Activated CD4-positive, alpha-beta T cell treated with anti-CD3 and anti-CD28 coated beads, Interleukin-2, amount 50 U/mL, for 1 hour (primary cell): Measurements from ENCODE around the gene USP53.
"Not testable (repeated sequence)": the region's sequence is repeated elsewhere in the genome, so short reads cannot be mapped to it uniquely, and the experiment has no call there.

Experiments used
- DNase-seq: peaks from one replicate; pipeline ENCODE4 v3.0.0-alpha.2; 2020

The USP53 gene

DNA sequence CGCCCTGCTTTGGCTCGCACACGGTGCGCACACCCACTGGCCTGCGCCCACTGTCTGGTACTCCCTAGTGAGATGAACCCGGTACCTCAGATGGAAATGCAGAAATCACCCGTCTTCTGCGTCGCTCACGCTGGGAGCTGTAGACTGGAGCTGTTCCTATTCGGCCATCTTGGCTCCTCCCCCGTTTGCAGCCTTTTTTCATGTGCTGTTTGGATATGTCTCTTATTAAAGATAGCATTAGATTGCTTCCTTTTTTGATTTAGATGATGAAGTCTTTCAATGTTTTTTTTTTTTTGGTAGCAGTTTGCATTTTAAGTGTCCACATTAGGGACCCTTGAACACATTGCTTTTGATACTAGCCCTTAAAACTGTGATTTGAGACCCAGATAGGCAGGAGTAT is 67.4 kb downstream of the USP53 start:
- not testable (repeated sequence) for DNase-seq

- DNase-seq: no peak
These were observed 68.9 kb downstream of the USP53 start for GRCh38 chr4:119281393-119281792.

DNA sequence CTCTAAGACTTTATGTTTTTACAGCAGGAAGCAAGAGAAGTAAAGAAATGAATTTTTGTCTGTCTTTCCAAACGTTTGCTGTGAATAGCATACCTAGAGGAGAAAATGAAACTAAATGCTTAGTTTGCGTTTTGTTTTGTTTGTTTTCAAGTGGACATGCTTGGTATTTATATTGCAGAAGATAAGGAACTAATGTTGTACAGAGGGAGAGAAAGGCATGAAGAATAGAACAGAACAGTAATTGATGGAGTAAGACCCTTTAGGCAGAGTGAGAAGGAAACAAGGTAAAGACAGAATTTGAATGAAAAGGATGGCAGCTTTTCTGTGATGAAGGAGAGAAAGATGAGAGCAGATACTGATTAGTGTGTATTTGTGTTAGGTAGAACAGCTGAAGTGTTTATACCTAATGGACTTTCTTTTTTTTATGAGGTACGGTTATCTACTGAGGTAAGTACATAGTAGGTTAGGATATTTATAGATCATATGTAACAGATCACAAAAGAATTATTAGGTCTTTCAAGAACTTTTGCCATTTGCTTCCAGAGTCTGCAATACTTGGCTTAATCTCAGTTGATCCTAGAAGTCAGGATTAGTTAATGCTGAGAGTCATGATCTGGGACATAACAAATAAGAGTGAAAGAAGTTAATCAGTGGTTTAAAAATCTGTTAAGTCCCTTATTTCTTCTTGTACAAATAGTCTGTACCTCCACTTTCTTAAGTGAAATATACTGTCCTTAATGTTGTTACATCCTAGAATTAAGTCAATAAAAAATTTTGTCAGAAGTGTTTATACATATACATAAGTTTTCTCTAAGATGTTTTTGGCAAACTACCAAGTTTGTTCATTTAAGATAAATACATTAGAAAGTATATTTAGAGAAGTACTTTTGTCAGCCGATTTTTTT is 72.6 kb downstream of the USP53 start:
- no peak for DNase-seq

DNA sequence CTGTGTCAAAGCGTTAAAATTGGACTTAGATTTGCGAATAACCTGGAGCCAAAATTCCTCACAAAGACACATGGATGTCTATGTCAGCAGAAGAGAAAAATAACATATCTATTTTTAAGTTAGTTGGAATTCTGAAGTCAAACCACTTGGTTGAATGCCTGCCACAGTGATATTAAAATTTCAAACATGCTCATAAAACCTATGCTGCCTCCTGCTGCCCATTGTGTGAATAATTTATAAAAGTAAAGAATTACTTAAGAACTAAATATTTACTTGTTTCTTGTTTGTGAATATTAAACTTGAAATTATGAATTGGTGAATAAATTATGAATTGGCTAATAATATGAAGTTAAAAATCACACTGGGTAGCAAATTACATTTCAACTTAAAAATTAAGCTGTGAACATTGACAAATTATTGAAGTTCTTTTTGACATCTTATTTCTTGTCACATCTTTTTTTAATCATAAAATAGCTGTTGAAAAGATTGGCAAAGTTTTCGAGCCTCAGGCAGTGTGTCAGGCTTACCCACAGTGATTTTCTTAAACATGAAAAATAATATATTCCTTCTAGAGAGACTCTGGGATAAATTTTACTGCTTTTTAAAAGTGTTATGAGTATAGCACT is 74.0 kb downstream of the USP53 start:
- peak; percentile 13 for DNase-seq

DNA sequence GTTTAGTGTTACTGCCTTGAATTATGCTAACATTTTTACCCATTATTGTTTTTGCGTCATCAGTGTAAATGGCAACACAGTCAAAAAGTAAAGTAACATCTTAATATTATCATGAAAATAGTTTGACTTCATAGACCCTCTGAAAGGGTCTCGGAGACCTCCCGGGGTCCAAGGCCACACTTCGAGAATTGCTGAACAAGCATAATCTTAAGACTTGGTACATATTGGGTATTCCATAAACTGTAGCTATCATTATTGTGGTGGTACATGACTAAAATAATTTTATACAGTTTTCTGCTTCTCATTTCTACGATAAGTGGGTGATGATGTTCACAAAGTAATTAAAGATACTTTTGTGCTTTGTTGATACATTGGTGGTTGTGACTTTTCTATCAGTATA is 76.8 kb downstream of the USP53 start:
- no peak for DNase-seq

DNA sequence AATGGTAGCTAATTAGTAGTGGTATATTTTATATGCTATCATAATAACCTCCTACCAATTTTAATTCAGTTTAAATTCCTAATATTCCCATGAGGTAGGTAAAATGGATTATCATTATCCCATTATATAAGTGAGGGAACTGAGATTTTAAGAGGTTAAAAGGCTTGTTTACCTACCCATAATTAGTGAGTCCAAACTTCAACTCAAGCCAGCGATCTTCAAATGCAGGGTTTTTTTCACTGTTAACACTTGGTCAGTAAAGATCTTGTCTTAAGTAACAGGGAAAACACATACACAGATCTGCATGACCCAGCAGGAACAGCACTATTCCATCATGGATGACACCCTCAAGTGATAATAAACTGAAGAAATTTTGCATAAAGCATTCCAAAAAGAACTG is 78.1 kb downstream of the USP53 start:
- DNase-seq: no peak

- no peak for DNase-seq
These were observed 83.8 kb downstream of the USP53 start for GRCh38 chr4:119296356-119296755.

- no peak for DNase-seq
These were observed 85.3 kb downstream of the USP53 start for GRCh38 chr4:119297795-119298194.

GRCh38 chr4:119299260-119299671 is 86.8 kb downstream of the USP53 start:
- no peak for DNase-seq

DNA sequence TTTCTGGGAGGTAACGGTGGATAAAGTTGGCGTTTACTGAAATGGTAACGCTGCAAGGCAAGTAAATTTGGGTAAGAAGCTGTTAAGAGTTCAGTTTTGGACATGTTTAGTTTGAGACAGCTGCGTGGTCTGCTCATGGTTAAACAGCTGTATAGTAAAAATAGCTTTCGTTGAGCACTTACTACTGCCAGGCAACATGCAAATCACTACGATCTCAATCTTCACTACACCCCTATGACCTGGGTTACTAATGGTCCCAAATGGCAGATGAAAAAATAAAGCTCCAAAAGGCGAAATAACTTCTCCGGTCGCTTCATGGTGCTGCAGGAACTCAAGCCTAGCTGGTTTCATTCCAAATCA is 87.2 kb downstream of the USP53 start:
- DNase-seq: no peak

DNA sequence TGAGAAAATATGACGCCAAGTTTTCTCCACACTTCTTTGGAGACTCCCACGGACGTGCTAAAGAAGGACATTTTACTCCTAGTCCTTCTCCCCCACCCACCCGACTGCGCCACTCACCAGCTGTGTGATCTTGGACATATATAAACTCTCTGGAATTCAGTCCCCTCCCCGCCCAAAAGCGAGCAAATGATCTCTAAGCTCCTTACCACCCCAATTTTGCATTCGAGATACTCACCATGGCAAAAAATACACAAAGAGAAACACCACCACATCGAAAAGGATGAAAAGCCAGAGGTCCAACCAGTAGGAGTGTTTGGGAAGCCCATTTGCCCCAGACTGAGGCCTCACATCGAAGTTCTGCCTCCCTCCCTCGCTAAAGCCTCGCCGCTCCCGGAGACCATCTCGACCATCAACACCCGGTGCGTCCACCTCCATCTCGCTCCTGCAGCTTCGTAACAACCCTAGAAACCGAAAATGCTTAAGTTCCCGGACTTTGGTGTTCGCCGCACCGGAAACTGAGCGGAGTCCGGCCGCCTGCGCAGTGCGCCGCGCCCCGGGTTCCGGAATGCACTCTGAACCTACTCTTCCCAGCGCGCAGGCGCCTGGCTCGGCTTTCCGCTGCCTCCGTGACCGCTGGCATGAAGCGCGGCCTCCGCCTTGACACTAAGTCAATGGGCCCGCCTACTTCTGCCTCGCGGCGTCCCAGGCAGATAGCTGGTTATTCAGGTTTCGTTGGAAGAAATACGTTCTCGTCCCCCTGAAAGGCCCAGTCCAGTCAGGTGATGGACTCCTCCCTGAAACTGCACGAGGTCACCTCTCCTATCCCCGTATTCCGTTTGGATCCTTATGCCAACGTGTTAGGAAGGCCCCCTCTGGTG is 87.8 kb downstream of the USP53 start:
- peak; percentile 89 for DNase-seq

GRCh38 chr4:119302073-119302832 is 89.7 kb downstream of the USP53 start:
- no peak for DNase-seq

GRCh38 chr4:119303587-119304305 is 91.2 kb downstream of the USP53 start:
- DNase-seq: no peak

- DNase-seq: no peak
These were observed 91.9 kb downstream of the USP53 start for GRCh38 chr4:119304431-119304830.

- no peak for DNase-seq
These were observed 95.1 kb downstream of the USP53 start for GRCh38 chr4:119307606-119308005.

DNA sequence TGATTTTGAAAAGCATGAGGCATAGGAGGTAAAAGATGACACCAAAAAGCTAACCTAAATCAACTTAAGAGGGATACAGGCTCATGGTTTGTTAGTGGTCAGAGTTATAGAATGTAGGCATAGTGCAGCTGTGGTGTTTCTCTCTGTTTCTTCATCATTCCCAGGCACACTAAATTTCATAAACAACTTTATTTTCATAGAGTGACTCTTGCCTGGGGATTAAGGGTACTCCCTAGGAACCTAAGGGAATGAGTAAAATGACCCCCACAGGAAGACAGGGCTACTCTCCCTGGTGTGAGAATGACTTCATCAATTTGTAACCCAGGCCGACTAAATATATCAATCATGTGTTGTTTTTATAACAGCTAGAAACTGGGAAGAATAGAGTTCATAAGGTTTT is 98.3 kb downstream of the USP53 start:
- DNase-seq: no peak

DNA sequence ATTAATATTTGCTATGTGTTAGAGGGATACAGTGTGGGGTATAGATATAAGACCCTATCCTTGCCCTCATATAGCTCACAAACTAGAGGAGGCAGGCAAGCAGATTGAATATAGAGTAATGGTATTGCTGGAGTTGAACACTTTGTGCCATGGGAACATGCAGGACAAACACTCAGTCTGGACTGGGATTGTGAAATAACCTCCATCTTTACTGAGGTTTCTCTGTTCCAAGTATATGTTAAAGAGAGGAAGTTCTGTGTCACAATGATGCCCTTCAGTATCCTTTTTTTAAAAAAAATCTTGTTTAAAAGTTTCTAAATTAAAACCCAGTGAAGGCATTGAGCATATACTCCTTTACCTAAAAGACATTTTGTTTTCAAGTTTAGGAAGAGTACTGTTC is 100.7 kb downstream of the USP53 start:
- no peak for DNase-seq

GRCh38 chr4:119314356-119314755 is 101.8 kb downstream of the USP53 start:
- peak; percentile 4 for DNase-seq

DNA sequence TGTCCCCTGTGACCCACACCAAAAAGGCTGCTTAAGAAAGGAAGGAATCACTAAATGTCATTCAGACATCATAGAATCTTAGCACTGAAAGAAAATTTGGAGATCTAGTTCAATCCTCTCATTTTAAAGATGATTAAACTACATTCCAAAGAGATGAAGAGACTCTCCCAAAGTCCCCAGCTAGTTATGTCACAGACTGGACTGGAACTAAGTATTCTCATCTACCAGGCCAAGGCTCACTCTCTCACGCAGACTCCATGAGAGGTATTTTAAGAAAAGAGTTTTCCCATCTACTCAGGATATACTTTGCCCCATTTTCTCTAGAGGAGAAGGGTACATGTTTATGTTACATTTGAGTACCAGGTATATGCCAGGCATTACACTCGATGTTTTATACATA is 102.5 kb downstream of the USP53 start:
- DNase-seq: no peak

DNA sequence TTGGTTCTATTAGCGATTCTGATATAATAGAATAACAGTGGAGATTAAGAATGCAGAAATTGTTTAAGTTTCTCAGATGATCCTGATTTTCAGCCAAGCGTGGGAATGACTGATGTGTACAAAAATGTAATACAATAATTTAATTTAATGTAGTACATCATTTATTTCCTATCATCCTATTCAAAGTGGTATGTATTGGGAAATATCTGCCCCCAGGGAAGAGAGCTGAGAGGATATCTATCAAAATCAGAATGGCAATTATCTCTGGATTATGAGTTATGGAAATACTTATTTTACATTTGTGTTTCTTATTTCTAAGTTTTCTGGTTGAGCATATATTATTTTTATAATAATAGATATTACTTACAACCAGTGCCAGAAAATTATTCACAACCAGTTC is 105.5 kb downstream of the USP53 start:
- no peak for DNase-seq

- no peak for DNase-seq
These were observed 109.6 kb downstream of the USP53 start, which contains the start of gene FABP2 for GRCh38 chr4:119321921-119322687. Gene FABP2 (minus strand): TSS chr4:119322138. CDS start chr4:119322102, 36 bp downstream.
